ENCODE data around the gene TNFRSF25.

The TNFRSF25 gene

DNA sequence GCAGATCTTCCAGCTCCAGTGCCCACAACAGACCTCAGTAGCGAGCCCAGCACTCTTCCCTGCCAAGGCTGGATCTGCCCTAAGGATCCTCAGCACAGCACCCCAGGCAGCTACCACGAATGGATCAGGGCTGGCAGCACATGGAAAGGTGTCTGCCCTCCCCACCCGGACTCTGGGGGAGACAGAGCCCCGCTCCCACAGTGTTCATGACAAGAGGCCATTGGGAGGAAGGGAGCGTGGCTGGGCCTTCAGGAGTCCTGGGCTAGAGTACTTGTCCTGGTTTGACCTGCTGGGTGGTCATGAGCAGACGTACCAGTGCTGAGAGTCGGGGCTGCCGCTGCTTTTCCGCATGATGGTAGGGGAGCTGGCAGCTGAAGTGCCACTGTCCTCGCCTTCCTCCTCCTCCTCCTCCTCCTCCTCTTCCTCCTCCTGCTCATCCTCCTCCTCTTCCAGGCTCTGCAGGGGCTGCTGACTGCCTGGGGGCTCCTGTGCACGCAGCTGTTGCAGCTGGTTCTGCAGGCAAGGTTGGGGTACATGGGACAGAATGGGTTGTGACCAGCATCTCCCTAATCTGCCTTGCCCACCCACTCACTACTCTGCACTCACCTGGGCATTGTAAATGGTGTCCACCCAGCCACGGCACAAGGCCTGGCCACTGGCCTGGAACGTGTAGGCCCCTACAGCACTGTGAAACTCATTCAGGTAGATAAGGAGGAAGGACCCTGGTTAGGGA, 2.9 kb upstream of the TNFRSF25 start:
- Histone ChIP-seq H3K4me2 (ENCODE audit: low read length) (no peak overlapping the region), H3K4me3 (ENCODE audit: low read depth, low read length, poor library complexity, severe bottlenecking) (no peak overlapping the region), H3K9ac (ENCODE audit: low read length) (no peak overlapping the region), H3K4me1 (ENCODE audit: insufficient read depth, low read length, severe bottlenecking) (no peaks in the 10 kb centered on the region), H2AFZ (ENCODE audit: low read length) (no peak overlapping the region), H3F3A (ENCODE audit: insufficient read depth, low read length) (no peaks in the 10 kb centered on the region), H3K27ac (ENCODE audit: low read depth, low read length, poor library complexity, severe bottlenecking) (no peak overlapping the region), H3K9me3 (ENCODE audit: low read length) (no peaks in the 10 kb centered on the region), H4K20me1 (ENCODE audit: insufficient read depth, low read length) (no peaks in the 10 kb centered on the region), H3K36me3 (ENCODE audit: insufficient read depth, low read length) (no peaks in the 10 kb centered on the region), H3K79me2 (ENCODE audit: insufficient read depth, low read length) (no peaks in the 10 kb centered on the region), H3K27me3 (ENCODE audit: insufficient read depth, low read length) (peaks cover 16% of the 10 kb centered on the region; the same call in 1 of the 2 replicates), H3K9me2 (ENCODE audit: low read depth, low read length) (no peaks in the 10 kb centered on the region)
- TF ChIP-seq CTCF (IDR thresholded peaks at IDR 0.05; ENCODE audit: low read length): no peak
- no peak for TF ChIP-seq EZH2 (IDR thresholded peaks at IDR 0.05; ENCODE audit: borderline replicate concordance, low read length)

- Histone ChIP-seq H3K27me3 (ENCODE audit: insufficient read depth, low read length) (peaks cover 19% of the 10 kb centered on the region; the same call in 1 of the 2 replicates), H3F3A (ENCODE audit: insufficient read depth, low read length) (no peaks in the 10 kb centered on the region), H3K27ac (ENCODE audit: low read depth, low read length, poor library complexity, severe bottlenecking) (no peak overlapping the region), H3K4me1 (ENCODE audit: insufficient read depth, low read length, severe bottlenecking) (no peaks in the 10 kb centered on the region), H2AFZ (ENCODE audit: low read length) (no peak overlapping the region), H3K4me3 (ENCODE audit: low read depth, low read length, poor library complexity, severe bottlenecking) (no peak overlapping the region), H3K79me2 (ENCODE audit: insufficient read depth, low read length) (no peaks in the 10 kb centered on the region), H4K20me1 (ENCODE audit: insufficient read depth, low read length) (no peaks in the 10 kb centered on the region), H3K4me2 (ENCODE audit: low read length) (no peak overlapping the region), H3K9me3 (ENCODE audit: low read length) (no peaks in the 10 kb centered on the region), H3K9ac (ENCODE audit: low read length) (no peak overlapping the region), H3K36me3 (ENCODE audit: insufficient read depth, low read length) (no peaks in the 10 kb centered on the region), H3K9me2 (ENCODE audit: low read depth, low read length) (no peaks in the 10 kb centered on the region)
- TF ChIP-seq CTCF (IDR thresholded peaks at IDR 0.05; ENCODE audit: low read length): no peak
These were observed 2.0 kb upstream of the TNFRSF25 start for GRCh38 chr1:6467744-6468688.

GRCh38 chr1:6467224-6467623, 1.3 kb upstream of the TNFRSF25 start:
- no peak overlapping the region for H3K27ac ChIP-seq (ENCODE audit: low read depth, low read length, poor library complexity, severe bottlenecking)

More at GRCh38 chr1:6467224-6467623, 1.3 kb upstream of the TNFRSF25 start:
- H3K9me3 ChIP-seq (ENCODE audit: low read length): no peaks in the 10 kb centered on the region
- H3F3A ChIP-seq (ENCODE audit: insufficient read depth, low read length): no peaks in the 10 kb centered on the region
- H3K9me2 ChIP-seq (ENCODE audit: low read depth, low read length): no peaks in the 10 kb centered on the region
- H2AFZ ChIP-seq (ENCODE audit: low read length): no peak overlapping the region
- no peaks in the 10 kb centered on the region for H4K20me1 ChIP-seq (ENCODE audit: insufficient read depth, low read length)
- H3K4me3 ChIP-seq (ENCODE audit: low read depth, low read length, poor library complexity, severe bottlenecking): no peak overlapping the region
- no peak for TF ChIP-seq CTCF (IDR thresholded peaks at IDR 0.05; ENCODE audit: low read length)
- TF ChIP-seq EZH2 (IDR thresholded peaks at IDR 0.05; ENCODE audit: borderline replicate concordance, low read length): no peak
- no peaks in the 10 kb centered on the region for H3K4me1 ChIP-seq (ENCODE audit: insufficient read depth, low read length, severe bottlenecking)
- H3K4me2 ChIP-seq (ENCODE audit: low read length): no peak overlapping the region
- no peaks in the 10 kb centered on the region for H3K79me2 ChIP-seq (ENCODE audit: insufficient read depth, low read length)
- H3K27me3 ChIP-seq (ENCODE audit: insufficient read depth, low read length): peaks cover 20% of the 10 kb centered on the region; the same call in 1 of the 2 replicates
- no peak overlapping the region for H3K9ac ChIP-seq (ENCODE audit: low read length)
- no peaks in the 10 kb centered on the region for H3K36me3 ChIP-seq (ENCODE audit: insufficient read depth, low read length)

Measured in OCI-LY1 (cell line).